ENCODE measurements around the gene EDC3.

DNA sequence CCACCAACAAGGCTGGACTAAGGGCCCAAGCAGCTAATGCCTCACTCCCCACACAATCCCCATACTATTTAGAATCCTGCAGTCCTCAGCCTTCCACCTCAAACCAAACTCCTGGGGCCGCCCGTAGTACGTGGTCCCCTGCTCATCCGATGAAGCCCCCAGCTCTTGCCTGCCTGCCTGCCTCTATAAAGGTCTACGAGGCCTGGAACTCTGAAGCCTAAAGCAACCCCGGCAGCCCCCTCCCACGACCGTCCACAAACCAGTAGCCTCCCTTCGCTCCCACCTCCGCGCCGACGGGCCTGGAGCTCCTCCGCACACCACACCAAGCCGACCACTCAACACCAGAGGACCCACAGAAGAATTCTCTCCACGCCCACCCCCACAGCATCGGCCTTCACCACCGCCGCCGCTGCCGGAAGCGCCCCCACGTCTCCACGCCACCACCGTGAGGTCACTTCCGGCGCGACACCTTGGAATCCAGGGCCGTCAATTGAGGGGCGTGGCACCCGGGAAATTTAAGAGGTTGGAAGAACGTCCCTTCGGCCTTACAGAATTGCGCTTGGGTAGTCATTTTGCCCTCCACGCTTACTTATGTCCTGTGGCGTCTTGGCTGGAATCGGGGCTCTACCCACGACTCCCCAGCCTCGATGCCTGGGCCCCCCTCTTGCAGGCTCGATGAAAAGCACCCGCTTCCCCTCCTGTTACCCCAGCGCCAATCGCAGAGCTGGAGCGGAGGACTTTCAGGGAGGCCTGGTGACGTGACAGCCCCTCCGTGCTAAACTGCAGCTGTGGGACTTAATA lies at the start of gene EDC3:
- TF ChIP-seq, protein P1, sequence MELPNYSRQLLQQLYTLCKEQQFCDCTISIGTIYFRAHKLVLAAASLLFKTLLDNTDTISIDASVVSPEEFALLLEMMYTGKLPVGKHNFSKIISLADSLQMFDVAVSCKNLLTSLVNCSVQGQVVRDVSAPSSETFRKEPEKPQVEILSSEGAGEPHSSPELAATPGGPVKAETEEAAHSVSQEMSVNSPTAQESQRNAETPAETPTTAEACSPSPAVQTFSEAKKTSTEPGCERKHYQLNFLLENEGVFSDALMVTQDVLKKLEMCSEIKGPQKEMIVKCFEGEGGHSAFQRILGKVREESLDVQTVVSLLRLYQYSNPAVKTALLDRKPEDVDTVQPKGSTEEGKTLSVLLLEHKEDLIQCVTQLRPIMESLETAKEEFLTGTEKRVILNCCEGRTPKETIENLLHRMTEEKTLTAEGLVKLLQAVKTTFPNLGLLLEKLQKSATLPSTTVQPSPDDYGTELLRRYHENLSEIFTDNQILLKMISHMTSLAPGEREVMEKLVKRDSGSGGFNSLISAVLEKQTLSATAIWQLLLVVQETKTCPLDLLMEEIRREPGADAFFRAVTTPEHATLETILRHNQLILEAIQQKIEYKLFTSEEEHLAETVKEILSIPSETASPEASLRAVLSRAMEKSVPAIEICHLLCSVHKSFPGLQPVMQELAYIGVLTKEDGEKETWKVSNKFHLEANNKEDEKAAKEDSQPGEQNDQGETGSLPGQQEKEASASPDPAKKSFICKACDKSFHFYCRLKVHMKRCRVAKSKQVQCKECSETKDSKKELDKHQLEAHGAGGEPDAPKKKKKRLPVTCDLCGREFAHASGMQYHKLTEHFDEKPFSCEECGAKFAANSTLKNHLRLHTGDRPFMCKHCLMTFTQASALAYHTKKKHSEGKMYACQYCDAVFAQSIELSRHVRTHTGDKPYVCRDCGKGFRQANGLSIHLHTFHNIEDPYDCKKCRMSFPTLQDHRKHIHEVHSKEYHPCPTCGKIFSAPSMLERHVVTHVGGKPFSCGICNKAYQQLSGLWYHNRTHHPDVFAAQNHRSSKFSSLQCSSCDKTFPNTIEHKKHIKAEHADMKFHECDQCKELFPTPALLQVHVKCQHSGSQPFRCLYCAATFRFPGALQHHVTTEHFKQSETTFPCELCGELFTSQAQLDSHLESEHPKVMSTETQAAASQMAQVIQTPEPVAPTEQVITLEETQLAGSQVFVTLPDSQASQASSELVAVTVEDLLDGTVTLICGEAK (IDR thresholded peaks at IDR 0.05) = peak; percentile 99
- TF ChIP-seq, protein P1 (CRISPR knock-in tag; IDR thresholded peaks at IDR 0.05) = no peak
- no peak for TF ChIP-seq RAD51 (IDR thresholded peaks at IDR 0.05; ENCODE audit: borderline replicate concordance, low read depth)
- peak; percentile 93 to 97 for TF ChIP-seq SIN3A (IDR thresholded peaks at IDR 0.05; ENCODE audit: borderline replicate concordance in 2 of 2, control insufficient read depth in 1 of 2, low read depth in 2 of 2, low read length in 2 of 2)
- no peak for TF ChIP-seq BDP1 (IDR thresholded peaks at IDR 0.05; ENCODE audit: insufficient read depth, insufficient read length)
- TF ChIP-seq, protein P2, sequence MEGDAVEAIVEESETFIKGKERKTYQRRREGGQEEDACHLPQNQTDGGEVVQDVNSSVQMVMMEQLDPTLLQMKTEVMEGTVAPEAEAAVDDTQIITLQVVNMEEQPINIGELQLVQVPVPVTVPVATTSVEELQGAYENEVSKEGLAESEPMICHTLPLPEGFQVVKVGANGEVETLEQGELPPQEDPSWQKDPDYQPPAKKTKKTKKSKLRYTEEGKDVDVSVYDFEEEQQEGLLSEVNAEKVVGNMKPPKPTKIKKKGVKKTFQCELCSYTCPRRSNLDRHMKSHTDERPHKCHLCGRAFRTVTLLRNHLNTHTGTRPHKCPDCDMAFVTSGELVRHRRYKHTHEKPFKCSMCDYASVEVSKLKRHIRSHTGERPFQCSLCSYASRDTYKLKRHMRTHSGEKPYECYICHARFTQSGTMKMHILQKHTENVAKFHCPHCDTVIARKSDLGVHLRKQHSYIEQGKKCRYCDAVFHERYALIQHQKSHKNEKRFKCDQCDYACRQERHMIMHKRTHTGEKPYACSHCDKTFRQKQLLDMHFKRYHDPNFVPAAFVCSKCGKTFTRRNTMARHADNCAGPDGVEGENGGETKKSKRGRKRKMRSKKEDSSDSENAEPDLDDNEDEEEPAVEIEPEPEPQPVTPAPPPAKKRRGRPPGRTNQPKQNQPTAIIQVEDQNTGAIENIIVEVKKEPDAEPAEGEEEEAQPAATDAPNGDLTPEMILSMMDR (IDR thresholded peaks at IDR 0.05 in 2 of 3, conservative IDR thresholded peaks at IDR 0.05 in 1 of 3; ENCODE audit: insufficient read depth in 2 of 3, low read depth in 1 of 3, low read length in 3 of 3) = no peak
- TF ChIP-seq EZH2 (IDR thresholded peaks at IDR 0.05; ENCODE audit: borderline replicate concordance, low read depth, low read length) = no peak
- TF ChIP-seq ZFX (CRISPR knock-in tag; IDR thresholded peaks at IDR 0.05) = peak; percentile 91
- TF ChIP-seq ZNF778 (CRISPR knock-in tag; IDR thresholded peaks at IDR 0.05) = no peak
- TF ChIP-seq, protein P3, sequence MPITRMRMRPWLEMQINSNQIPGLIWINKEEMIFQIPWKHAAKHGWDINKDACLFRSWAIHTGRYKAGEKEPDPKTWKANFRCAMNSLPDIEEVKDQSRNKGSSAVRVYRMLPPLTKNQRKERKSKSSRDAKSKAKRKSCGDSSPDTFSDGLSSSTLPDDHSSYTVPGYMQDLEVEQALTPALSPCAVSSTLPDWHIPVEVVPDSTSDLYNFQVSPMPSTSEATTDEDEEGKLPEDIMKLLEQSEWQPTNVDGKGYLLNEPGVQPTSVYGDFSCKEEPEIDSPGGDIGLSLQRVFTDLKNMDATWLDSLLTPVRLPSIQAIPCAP (CRISPR knock-in tag; IDR thresholded peaks at IDR 0.05; ENCODE audit: borderline replicate concordance) = no peak

Data from K562 (cell line).